GM18517 (cell line): ENCODE data around the gene RARB.

ENCODE experiments used
- ATAC-seq: cut with Tn5 transposase; IDR thresholded peaks from one replicate; pipeline ENCODE4 v1.9.1; 2021; ENCODE audit warnings: mild to moderate bottlenecking, moderate library complexity; ENCODE audit not compliant: unreplicated experiment

RARB gene

GRCh38 chr3:25427942-25428788, at the start of gene RARB:
TSS of gene RARB (plus strand) at chr3:25428263. CDS start at chr3:25428732, 469 bp downstream.
- ATAC-seq: peak; percentile 76

- no peak for ATAC-seq
Observed at GRCh38 chr3:25378786-25379311, 49.2 kb upstream of the RARB start.

- no peak for ATAC-seq
Observed at GRCh38 chr3:25380222-25380739, 47.8 kb upstream of the RARB start.

- ATAC-seq: no peak
Observed at GRCh38 chr3:25381083-25381482, 47.0 kb upstream of the RARB start.

GRCh38 chr3:25384471-25384870, 43.6 kb upstream of the RARB start:
- ATAC-seq: no peak

GRCh38 chr3:25385807-25386460, 42.1 kb upstream of the RARB start:
- no peak for ATAC-seq

GRCh38 chr3:25386686-25387255, 41.3 kb upstream of the RARB start:
- ATAC-seq: no peak

- no peak for ATAC-seq
Observed at GRCh38 chr3:25390605-25391004, 37.5 kb upstream of the RARB start.

- no peak for ATAC-seq
Observed at GRCh38 chr3:25396251-25396650, 31.8 kb upstream of the RARB start.

- no peak for ATAC-seq
Observed at GRCh38 chr3:25396686-25397085, 31.4 kb upstream of the RARB start.

GRCh38 chr3:25397150-25397549, 30.9 kb upstream of the RARB start:
- ATAC-seq: no peak

- ATAC-seq: no peak
Observed at GRCh38 chr3:25400587-25400986, 27.5 kb upstream of the RARB start.

GRCh38 chr3:25403968-25404367, 24.1 kb upstream of the RARB start:
- ATAC-seq: no peak

GRCh38 chr3:25404569-25404968, 23.5 kb upstream of the RARB start:
- no peak for ATAC-seq

- no peak for ATAC-seq
Observed at GRCh38 chr3:25405335-25405734, 22.7 kb upstream of the RARB start.

- no peak for ATAC-seq
Observed at GRCh38 chr3:25410703-25411102, 17.4 kb upstream of the RARB start.

- ATAC-seq: no peak
Observed at GRCh38 chr3:25412269-25412668, 15.8 kb upstream of the RARB start.

- no peak for ATAC-seq
Observed at GRCh38 chr3:25416176-25416575, 11.9 kb upstream of the RARB start.

GRCh38 chr3:25418596-25418995, 9.5 kb upstream of the RARB start:
- ATAC-seq: no peak

GRCh38 chr3:25419251-25419650, 8.8 kb upstream of the RARB start:
- no peak for ATAC-seq

- no peak for ATAC-seq
Observed at GRCh38 chr3:25420147-25420546, 7.9 kb upstream of the RARB start.

GRCh38 chr3:25420885-25421284, 7.2 kb upstream of the RARB start:
- ATAC-seq: no peak
